GM12878 (cell line): ENCODE results near the gene MAP3K4. TPM values are rescaled to one million over a fixed set of nuclear protein-coding genes. Genes with fewer than 3 reads are reported as not detected.
"Not testable (repeated sequence)": the region's sequence is repeated elsewhere in the genome, so short reads cannot be mapped to it uniquely, and the experiment has no call there.

Source experiments
- ATAC-seq: fragments of 200-7000 bp; cut with Tn5 transposase; 3 replicates; pipeline ENCODE4 v1.9.1; 2020; ENCODE audit warnings: mild to moderate bottlenecking, moderate library complexity
- BruUV-seq: library from RNA; stranded (reverse); fragments of 400-500 nt; replicated peaks from 2 replicates; lab custom pipeline; 2021; lab: Mats Ljungman, UMichigan
- CTCF ChIA-PET: fragments of 300-600 bp; sonication (Branson Sonifier 250); formaldehyde crosslinking; extraction: SDS; loops from one replicate; lab custom pipeline; 2021; ENCODE audit warnings: inconsistent platforms; lab: Yijun Ruan, JAX
- POLR2A ChIA-PET: fragments of 350-600 bp; formaldehyde crosslinking; extraction: SDS; loops from one replicate; lab custom pipeline; 2021; ENCODE audit warnings: inconsistent platforms; lab: Charles Lee
- RAD21 ChIA-PET: fragments of 300-600 bp; sonication (Branson Sonifier 250); formaldehyde crosslinking; loops from one replicate; lab custom pipeline; 2023; ENCODE audit warnings: antibody characterized with exemption; ENCODE audit not compliant: unreplicated experiment; lab: Charles Lee
- SMC1A ChIA-PET: fragments of 300-600 bp; sonication (Branson Sonifier 250); formaldehyde crosslinking; loops from one replicate; lab custom pipeline; 2023; ENCODE audit not compliant: unreplicated experiment, uncharacterized antibody; lab: Charles Lee
- DNase-seq: peaks from one replicate; pipeline ENCODE4 v3.0.0-alpha.2; 2011; ENCODE audit warnings: low read depth, low spot score
- FAIRE-seq: peaks from 3 replicates; lab custom pipeline; 2011; peaks lifted over from hg19 to GRCh38; lab: Jason Lieb, UNC
- H2AFZ ChIP-seq: 2 replicates; pipeline ENCODE4 v1.6.0; 2011; ENCODE audit warnings: low read depth, low read length, control low read depth; ENCODE audit not compliant: control insufficient read depth
- H3K27ac ChIP-seq: 2 replicates; pipeline ENCODE4 v1.5.1; 2011; ENCODE audit warnings: control low read depth; ENCODE audit not compliant: control insufficient read depth, insufficient read depth
- H3K27me3 ChIP-seq, 2 experiments: replicated peaks in 1 of 2; 2 replicates each; pipeline versions ENCODE4 v1.6.0 to v1.6.1; 2011; ENCODE audit warnings: low read length in 1 of 2; ENCODE audit not compliant: control insufficient read depth in 2 of 2, insufficient read depth in 2 of 2
- H3K36me3 ChIP-seq, 2 experiments: 2 replicates each; pipeline ENCODE4 v1.5.1; 2011; ENCODE audit warnings: low read length in 1 of 2; ENCODE audit not compliant: control insufficient read depth in 2 of 2, insufficient read depth in 2 of 2
- H3K4me1 ChIP-seq: 2 replicates; pipeline ENCODE4 v1.6.1; 2011; ENCODE audit warnings: mild to moderate bottlenecking, low read length, moderate library complexity, mixed read lengths; ENCODE audit not compliant: control insufficient read depth, insufficient read depth
- H3K4me2 ChIP-seq: 2 replicates; pipeline ENCODE4 v1.6.0; 2011; ENCODE audit warnings: control low read depth; ENCODE audit not compliant: control insufficient read depth, insufficient read depth
- H3K4me3 ChIP-seq: fragments of 200-600 bp; sonication (generic); 2 replicates; pipeline ENCODE4 v1.5.1; 2016
- H3K79me2 ChIP-seq: 2 replicates; pipeline ENCODE4 v1.6.0; 2011; ENCODE audit warnings: low read length; ENCODE audit not compliant: control insufficient read depth, insufficient read depth
- H3K9ac ChIP-seq: 2 replicates; pipeline ENCODE4 v1.8.0; 2011; ENCODE audit warnings: low read length, control low read depth, mixed read lengths; ENCODE audit not compliant: control insufficient read depth, insufficient read depth
- H3K9me3 ChIP-seq: replicated peaks from 3 replicates; pipeline ENCODE4 v1.5.1; 2011; ENCODE audit warnings: mild to moderate bottlenecking, low read length; ENCODE audit not compliant: control insufficient read depth, insufficient read depth
- H4K20me1 ChIP-seq: 2 replicates; pipeline ENCODE4 v1.6.0; 2011; ENCODE audit not compliant: control insufficient read depth, insufficient read depth
- MTA2 ChIP-seq: fragments of 450-650 bp; IDR thresholded peaks from 2 replicates; pipeline ENCODE4 v1.6.1; 2016; ENCODE audit warnings: low read depth, mild to moderate bottlenecking, moderate library complexity
- TAF1 ChIP-seq: IDR thresholded peaks from 2 replicates; pipeline ENCODE4 v1.6.1; 2011; ENCODE audit warnings: mild to moderate bottlenecking, low read depth, low read length, borderline replicate concordance
- TARDBP ChIP-seq: IDR thresholded peaks from 2 replicates; pipeline ENCODE4 v1.6.1; 2016; ENCODE audit warnings: borderline replicate concordance
- TBL1XR1 ChIP-seq: IDR thresholded peaks from 2 replicates; pipeline ENCODE4 v1.6.1; 2012; ENCODE audit warnings: low read depth, low read length, improper control_type of control experiment
- USF2 ChIP-seq: IDR thresholded peaks from 2 replicates; pipeline ENCODE4 v1.6.1; 2011; ENCODE audit warnings: low read depth, low read length, improper control_type of control experiment, borderline replicate concordance
- ZNF592 ChIP-seq: fragments of 450-650 bp; IDR thresholded peaks from 2 replicates; pipeline ENCODE4 v1.6.1; 2017; ENCODE audit warnings: mild to moderate bottlenecking, moderate library complexity
- WGBS: methylation state at CpG from one replicate; pipeline ENCODE4 v1.1.6; 2016; ENCODE audit warnings: low lambda C conversion rate; ENCODE audit not compliant: insufficient replicate concordance, insufficient coverage; ENCODE audit errors: missing lambda C conversion rate; 5-methylcytosine and 5-hydroxymethylcytosine counted together
- in situ Hi-C: fragments of 300-500 bp; cut with MboI; formaldehyde crosslinking; loops from 9 replicates; pipeline ENCODE4 v1.14.3; 2018; ENCODE audit warnings: mixed read lengths
- intact Hi-C: fragments of 100-400 bp; cut with micrococcal nuclease; formaldehyde crosslinking; loops from one replicate; pipeline ENCODE4 v1.14.2; 2022; ENCODE audit not compliant: unreplicated experiment
- polyA plus RNA-seq, 11 experiments: library from polyadenylated mRNA; depleted of rRNA in 4 of 11; unstranded in 6 of 11; stranded (reverse) in 5 of 11; fragments of >200 nt; fragmentation: Nextera tagmentation in 4 of 11; fragmentation: Illumina TruSeq in 1 of 11; extraction: Ambion mirVana in 4 of 11; extraction: Trizol in 1 of 11; gene quantifications; 1 replicate in 1 of 11; 2 replicates in 10 of 11; pipeline versions ENCODE4 v1.2.1 to v1.2.3, GENCODE V29; 2011 to 2016; ENCODE audit warnings: inconsistent platforms in 2 of 11, missing spikeins in 2 of 11, low read depth in 1 of 11
- total RNA-seq, 4 experiments: library from RNA; depleted of rRNA in 3 of 4; stranded (reverse); fragments of >200 nt in 3 of 4; fragmentation: Illumina TruSeq in 1 of 4; extraction: Trizol in 1 of 4; gene quantifications; 2 replicates each; pipeline versions ENCODE4 v1.2.1 to v1.2.3, GENCODE V29; 2013 to 2021
- TF ChIP-seq, protein P1 (sequence below): fragments of 450-650 bp; IDR thresholded peaks from 2 replicates; pipeline ENCODE4 v1.6.1; 2017; ENCODE audit warnings: mild to moderate bottlenecking

MAP3K4 gene
- total and polyA plus RNA-seq, 10 of the 15 experiments (the other 5 are each of a cell fraction or from before 2014, with no cell fraction given) = 14.0 to 44.5 (median 23.1) TPM

- TF ChIP-seq ZNF592 = no peak
- TF ChIP-seq TAF1 = no peak
- TF ChIP-seq MTA2 = no peak
- no peak for TF ChIP-seq TBL1XR1
- TF ChIP-seq, protein P1, sequence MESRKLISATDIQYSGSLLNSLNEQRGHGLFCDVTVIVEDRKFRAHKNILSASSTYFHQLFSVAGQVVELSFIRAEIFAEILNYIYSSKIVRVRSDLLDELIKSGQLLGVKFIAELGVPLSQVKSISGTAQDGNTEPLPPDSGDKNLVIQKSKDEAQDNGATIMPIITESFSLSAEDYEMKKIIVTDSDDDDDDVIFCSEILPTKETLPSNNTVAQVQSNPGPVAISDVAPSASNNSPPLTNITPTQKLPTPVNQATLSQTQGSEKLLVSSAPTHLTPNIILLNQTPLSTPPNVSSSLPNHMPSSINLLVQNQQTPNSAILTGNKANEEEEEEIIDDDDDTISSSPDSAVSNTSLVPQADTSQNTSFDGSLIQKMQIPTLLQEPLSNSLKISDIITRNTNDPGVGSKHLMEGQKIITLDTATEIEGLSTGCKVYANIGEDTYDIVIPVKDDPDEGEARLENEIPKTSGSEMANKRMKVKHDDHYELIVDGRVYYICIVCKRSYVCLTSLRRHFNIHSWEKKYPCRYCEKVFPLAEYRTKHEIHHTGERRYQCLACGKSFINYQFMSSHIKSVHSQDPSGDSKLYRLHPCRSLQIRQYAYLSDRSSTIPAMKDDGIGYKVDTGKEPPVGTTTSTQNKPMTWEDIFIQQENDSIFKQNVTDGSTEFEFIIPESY = no peak
- TF ChIP-seq TARDBP = no peak
- TF ChIP-seq USF2 = no peak
- Histone ChIP-seq H3K4me1 (no peaks in the 10 kb centered on the region), H3K4me2 (no peak overlapping the region), H3K27ac (no peak overlapping the region), H3K4me3 (no peak overlapping the region), H3K27me3 (peaks cover 0 to 1% of the 10 kb centered on the region in 2 experiments; a peak in 2 of 4 replicates), H4K20me1 (no peaks in the 10 kb centered on the region), H2AFZ (no peak overlapping the region), H3K36me3 (no peaks in the 10 kb centered on the region), H3K79me2 (no peaks in the 10 kb centered on the region), H3K9ac (no peak overlapping the region), H3K9me3 (no peaks in the 10 kb centered on the region)
- FAIRE-seq (no peak), ATAC-seq (no peak), DNase-seq (no peak)
- in situ Hi-C loops = no loop called here
- ChIA-PET POLR2A (no interaction called here), RAD21 (no interaction called here), CTCF (no interaction called here), SMC1A (no interaction called here)
- 78% methylated on average over 1 of the region's 1 CpG for WGBS
- intact Hi-C loops = no loop called here
- no TSS peak for BruUV-seq
These were observed 16.4 kb upstream of the MAP3K4 start for GRCh38 chr6:160975162-160975561.

DNA sequence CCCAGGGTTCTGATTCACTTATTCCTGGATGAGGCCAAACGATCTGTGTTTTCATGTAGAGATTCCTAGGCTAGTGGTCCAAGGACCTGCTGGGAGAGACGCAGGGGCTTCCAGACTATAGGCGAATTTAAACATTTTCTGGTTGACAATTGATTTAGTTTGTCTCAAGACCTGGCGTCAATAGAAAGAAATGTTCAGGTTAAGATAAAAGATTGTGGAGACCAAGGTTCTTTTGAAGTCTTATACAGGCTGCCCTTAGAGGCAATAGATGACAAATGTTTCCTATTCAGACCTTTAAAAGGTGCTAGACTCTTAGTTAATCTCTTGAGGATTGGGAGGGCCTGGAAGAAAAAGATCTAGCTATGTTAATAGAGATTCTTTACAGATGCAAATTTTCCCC lies 15.6 kb upstream of the MAP3K4 start:
- H3K9me3 ChIP-seq, H3K4me3 ChIP-seq, BruUV-seq, CTCF ChIA-PET, H4K20me1 ChIP-seq, in situ Hi-C loops, H3K27ac ChIP-seq, RAD21 ChIA-PET, H3K36me3 ChIP-seq, POLR2A ChIA-PET, DNase-seq, SMC1A ChIA-PET, ATAC-seq, FAIRE-seq, H3K79me2 ChIP-seq, intact Hi-C loops, H3K4me2 ChIP-seq, H2AFZ ChIP-seq, H3K4me1 ChIP-seq, H3K9ac ChIP-seq, H3K27me3 ChIP-seq: not testable (repeated sequence)
- 30% methylated on average over 4 of the region's 4 CpGs for WGBS
